ENCODE measurements around the gene CUX1. TPM values are rescaled to one million over a fixed set of nuclear protein-coding genes. Genes with fewer than 3 reads are reported as not detected.
"Not testable (repeated sequence)": the region's sequence is repeated elsewhere in the genome, so short reads cannot be mapped to it uniquely, and the experiment has no call there.

The CUX1 gene
- total RNA-seq, 2 experiments from 2014 or later, result 21.1 to 22.4 TPM

DNA sequence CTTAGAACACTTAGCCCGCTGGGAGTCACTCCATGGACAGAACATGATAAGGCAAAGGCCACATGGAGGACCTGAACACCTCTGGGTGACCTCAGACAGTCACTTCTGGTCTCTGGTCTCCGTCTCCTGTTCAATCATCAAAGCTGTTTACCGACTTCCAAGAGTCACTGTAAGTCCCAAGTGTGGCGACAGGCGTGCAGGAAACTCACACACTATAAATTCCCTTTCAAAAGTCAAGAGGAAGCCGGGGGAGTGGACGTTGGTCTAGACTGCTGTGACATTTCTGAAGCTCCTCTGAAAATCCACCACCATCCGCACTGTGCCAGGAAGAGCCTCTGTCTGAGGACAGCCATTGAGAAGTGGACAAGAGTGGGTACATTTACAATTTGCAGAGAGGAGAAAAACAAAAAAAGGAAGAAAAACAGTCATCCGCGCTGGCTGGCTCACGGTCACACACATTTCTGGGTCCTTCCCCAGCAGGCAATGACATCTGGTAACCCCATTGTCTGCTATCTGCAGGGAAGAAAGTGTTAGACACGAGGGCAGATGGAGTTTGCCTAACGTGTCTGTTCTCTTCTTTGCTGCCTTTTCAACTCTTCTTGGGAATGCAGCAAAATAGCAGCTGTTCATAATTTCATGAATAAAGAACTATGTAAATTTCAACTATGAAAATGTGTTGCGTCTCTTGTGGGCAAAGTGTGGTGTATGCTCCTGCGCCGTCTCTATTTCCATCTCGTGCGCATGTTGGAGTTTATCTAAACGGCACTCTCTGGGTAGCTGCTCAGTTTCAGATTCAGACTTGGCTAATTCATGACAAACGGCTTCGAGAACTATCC, 32.9 kb upstream of the CUX1 start:
- ChIA-PET POLR2A (no interaction called here), CTCF (no interaction called here)
- Mint-ChIP-seq H3K4me1 (no peaks in the 10 kb centered on the region), H3K27ac (no peak overlapping the region), H3K36me3 (ENCODE audit: low read depth) (no peaks in the 10 kb centered on the region), H3K4me3 (no peak overlapping the region), H3K27me3 (peaks cover 9% of the 10 kb centered on the region), H3K9me3 (no peaks in the 10 kb centered on the region)
- DNase-seq, result no peak

DNA sequence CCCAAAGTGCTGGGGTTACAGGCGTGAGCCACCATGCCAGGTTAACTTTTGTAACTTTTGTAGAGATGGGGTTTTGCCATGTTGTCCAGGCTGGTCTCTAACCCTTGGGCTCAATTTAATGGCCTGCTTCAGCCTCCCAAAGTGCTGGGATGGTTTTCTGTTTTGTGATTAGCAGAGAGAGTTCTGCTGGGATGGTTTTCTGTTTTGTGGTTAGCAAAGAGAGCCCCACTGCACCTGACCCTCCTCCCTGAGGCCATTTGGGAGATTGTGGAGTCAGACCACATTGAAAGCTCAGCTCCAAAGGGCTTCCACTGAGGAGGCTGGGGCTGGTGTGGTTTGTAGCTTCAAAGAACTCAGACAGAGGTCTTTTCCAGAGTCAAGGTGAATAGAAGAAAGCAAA, 29.6 kb upstream of the CUX1 start:
- CTCF ChIA-PET, result no interaction called here
- Mint-ChIP-seq H3K9me3 (no peaks in the 10 kb centered on the region), H3K27me3 (peaks cover 9% of the 10 kb centered on the region), H3K4me3 (no peak overlapping the region), H3K36me3 (ENCODE audit: low read depth) (no peaks in the 10 kb centered on the region), H3K4me1 (no peaks in the 10 kb centered on the region), H3K27ac (no peak overlapping the region)
- POLR2A ChIA-PET, result no interaction called here
- no peak for DNase-seq

DNA sequence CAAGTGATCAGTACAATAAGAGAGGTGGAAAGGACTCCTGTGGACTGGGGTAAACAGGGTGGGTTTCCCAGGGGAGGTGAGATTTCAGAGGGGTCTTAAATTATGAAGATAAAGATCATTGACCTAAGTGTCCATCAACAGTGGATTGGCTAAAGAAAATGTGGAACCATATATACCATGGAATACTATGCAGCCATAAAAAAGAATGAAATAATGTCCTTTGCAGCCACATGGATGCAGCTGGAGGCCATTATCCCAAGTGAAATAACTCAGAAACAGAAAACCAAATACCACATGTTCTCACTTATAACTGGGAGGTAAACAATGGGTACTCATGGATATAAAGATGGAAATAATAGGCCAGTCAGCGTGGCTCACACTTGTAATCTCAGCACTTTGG, 28.9 kb upstream of the CUX1 start:
- Mint-ChIP-seq H3K27ac (no peak overlapping the region), H3K9me3 (no peaks in the 10 kb centered on the region), H3K4me1 (no peaks in the 10 kb centered on the region), H3K36me3 (ENCODE audit: low read depth) (no peaks in the 10 kb centered on the region), H3K27me3 (peaks cover 9% of the 10 kb centered on the region), H3K4me3 (no peak overlapping the region)
- no peak for DNase-seq
- ChIA-PET CTCF (no interaction called here), POLR2A (no interaction called here)

DNA sequence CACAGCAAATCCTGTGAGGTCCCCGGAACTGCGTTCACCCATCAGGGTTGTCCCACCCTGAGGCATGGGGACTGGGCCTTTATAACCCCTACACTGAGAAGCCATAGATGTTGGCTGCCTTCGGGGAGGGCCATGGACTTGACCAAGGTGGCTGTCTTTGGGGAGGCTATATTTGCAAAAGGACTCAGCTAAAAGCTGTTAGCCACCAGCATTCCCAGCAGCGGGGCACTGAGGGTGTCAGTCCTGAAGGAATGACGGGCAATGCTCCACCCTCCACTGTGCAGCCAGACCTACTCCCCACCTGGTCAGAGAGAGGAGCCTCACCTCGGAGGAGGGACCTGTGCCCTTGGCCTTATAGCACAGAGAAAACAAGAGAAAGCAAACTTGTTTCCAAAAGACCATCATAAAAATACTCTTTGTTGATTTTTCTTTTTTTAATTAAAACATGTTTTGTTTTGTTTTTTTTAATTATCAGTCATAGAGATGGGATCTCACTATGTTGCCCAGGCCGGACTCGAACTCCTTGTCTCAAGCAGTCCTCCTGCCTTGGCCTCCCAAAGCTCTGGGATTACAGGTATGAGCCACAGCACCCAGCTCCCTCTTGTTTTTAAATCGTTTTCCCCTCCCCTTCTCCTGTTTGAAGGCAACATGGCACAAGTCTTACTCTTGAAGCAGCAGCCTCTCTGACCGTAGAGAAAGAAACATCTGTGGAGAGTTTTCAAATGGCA, 26.7 kb upstream of the CUX1 start:
- no peaks in the 10 kb centered on the region for H3K36me3 Mint-ChIP-seq (ENCODE audit: low read depth)
- no peak overlapping the region for H3K27ac Mint-ChIP-seq
- no peaks in the 10 kb centered on the region for H3K4me1 Mint-ChIP-seq
- DNase-seq, result no peak
- ChIA-PET CTCF (no interaction called here), POLR2A (no interaction called here)
- H3K4me3 Mint-ChIP-seq, result no peak overlapping the region
- H3K9me3 Mint-ChIP-seq, result no peaks in the 10 kb centered on the region
- peaks cover 3% of the 10 kb centered on the region for H3K27me3 Mint-ChIP-seq

DNA sequence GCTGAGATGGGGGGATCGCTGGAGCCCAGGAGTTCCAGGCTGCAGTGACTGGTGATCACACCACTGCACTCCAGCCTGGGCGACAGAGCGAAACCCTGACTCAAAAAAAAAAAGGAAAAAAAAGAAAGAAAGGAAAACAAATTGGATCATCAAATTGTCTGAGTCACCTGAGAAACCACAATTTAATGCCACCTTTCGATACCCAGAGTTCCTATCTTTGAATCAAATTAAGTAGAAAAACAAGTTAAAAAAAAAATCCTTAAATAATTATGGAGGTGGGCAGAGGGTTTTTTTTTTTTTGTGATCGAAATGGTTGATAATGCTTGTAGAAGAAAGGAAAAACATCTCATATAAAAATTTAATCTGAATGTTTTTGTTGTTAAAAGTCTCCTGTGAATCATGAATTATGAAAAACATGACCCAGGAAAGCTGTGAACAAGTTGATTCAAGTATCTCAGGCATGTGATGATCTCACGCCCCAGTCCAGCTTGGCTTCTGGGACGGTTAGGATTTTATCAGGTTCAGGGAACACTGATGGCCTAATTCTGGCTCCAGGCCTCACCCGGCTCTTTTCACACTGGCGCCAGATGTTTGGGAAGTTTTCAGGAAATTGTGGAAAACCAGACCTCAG, 25.3 kb upstream of the CUX1 start:
- ChIA-PET CTCF (interaction anchor here (0.7 kb wide), 1 partner anchor 243 kb away, joined by 3 read pairs; no protein-coding TSS in a partner anchor), POLR2A (no interaction called here)
- Mint-ChIP-seq H3K9me3 (no peaks in the 10 kb centered on the region), H3K4me1 (no peaks in the 10 kb centered on the region), H3K27me3 (no peaks in the 10 kb centered on the region), H3K27ac (no peak overlapping the region), H3K4me3 (no peak overlapping the region), H3K36me3 (ENCODE audit: low read depth) (no peaks in the 10 kb centered on the region)
- no peak for DNase-seq

DNA sequence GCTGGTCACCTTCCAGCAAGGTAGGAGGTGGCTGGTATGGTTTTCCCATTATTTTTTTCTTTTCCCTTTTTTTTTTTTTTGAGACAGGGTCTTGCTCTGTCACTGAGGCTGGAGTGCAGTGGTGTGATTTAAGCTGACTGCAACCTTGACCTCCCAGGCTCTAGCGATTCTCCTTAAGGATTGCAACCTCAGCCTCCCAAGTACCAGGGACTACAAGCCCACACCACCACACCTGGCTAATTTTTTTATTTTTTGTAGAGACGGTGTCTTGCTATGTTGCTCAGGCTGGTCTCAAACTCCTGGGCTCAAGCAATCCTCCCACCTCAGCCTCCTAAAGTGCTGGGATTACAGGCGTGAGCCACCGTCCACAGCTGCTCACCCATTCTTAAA, 24.7 kb upstream of the CUX1 start:
- H3K36me3 Mint-ChIP-seq (ENCODE audit: low read depth); DNase-seq; H3K9me3 Mint-ChIP-seq; POLR2A ChIA-PET; H3K27ac Mint-ChIP-seq; H3K4me3 Mint-ChIP-seq; H3K27me3 Mint-ChIP-seq; H3K4me1 Mint-ChIP-seq: not testable (repeated sequence)
- CTCF ChIA-PET, result interaction anchor here (0.7 kb wide), 1 partner anchor 244 kb away, joined by 3 read pairs; no protein-coding TSS in a partner anchor

DNA sequence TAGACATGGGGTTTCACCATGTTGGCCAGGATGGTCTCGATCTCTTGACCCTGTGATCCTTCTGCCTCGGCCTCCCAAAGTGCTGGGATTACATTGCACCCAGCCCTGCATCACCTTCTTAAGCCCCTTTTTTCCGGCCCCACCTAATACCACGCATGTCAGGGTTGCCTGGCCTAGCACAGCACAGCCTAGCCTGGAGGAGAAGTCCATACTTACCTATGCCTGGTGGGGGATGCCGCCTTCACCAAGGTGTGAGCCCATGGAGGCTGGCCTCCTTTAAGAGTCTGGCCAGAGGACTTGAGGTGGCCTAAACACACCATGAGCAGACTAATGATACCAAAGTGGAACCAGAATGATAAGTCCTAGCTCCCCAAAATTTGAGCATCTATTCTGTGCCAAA, 22.0 kb upstream of the CUX1 start:
- no peak for DNase-seq
- Mint-ChIP-seq H3K4me1 (no peaks in the 10 kb centered on the region), H3K27ac (no peak overlapping the region), H3K27me3 (peaks cover 1% of the 10 kb centered on the region), H3K9me3 (no peaks in the 10 kb centered on the region), H3K4me3 (no peak overlapping the region), H3K36me3 (ENCODE audit: low read depth) (no peaks in the 10 kb centered on the region)
- CTCF ChIA-PET, result no interaction called here
- POLR2A ChIA-PET, result no interaction called here

DNA sequence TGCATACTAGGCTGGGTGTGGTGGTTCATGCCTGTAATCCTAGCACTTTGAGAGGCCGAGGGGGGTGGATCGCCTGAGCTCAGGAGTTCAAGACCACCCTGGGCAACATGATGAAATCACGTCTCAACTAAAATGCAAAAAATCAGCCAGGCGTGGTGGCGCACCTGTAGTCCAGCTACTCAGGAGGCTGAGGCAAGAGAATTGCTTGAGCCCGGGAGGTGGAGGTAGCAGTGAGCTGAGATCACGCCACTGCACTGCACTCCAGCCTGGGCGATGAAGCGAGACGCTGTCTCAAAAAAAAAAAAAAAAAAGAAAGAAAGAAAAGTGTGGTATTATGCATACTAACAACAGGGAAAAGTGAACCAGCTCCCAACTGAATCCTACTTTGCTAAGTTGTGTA, 19.3 kb upstream of the CUX1 start:
- H3K27ac Mint-ChIP-seq; DNase-seq; H3K27me3 Mint-ChIP-seq; H3K9me3 Mint-ChIP-seq; CTCF ChIA-PET; H3K4me3 Mint-ChIP-seq; POLR2A ChIA-PET; H3K36me3 Mint-ChIP-seq (ENCODE audit: low read depth); H3K4me1 Mint-ChIP-seq: not testable (repeated sequence)

DNA sequence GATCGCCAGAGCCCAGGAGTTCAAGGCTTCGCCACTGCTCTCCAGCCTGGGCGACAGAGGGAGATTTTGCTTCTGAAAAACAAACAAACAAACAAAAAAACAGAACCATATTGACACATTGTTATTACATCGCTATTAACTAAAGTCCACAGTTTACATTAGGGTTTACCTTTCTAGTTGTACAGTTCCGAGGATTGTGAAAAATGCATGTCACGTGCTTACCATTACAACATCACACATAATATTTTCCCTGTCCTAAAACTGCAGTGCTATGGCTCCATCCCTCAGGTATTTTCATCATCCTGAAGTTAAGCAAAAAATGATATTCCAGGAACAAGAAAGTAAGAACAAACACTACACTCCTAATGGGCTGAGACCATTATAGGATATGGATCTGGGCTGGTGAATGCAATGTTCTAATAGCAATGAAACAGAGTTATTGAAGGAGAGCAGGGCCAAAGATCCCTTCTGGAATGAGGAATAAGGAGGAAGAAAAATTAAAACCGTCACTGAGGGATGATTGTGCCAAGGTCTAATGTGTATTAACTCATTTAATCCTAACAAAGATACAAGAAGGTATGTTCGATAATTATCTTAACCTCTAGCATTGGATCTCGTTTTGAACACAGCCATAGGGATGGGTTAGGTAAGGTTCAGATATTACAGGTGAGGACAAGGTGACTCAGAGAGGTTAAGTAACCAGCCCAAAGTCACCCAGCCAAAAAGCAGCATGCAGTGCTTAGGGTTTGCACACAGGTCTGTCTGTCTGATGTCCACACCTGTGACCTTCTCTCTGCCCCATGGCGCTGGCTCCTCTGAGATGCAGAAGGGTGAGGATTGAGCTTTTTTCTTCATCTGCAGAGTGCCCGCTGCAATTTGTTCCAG, 14.0 kb upstream of the CUX1 start:
- Mint-ChIP-seq H3K27me3 (peaks cover 25% of the 10 kb centered on the region), H3K9me3 (no peaks in the 10 kb centered on the region), H3K4me1 (peaks cover 2% of the 10 kb centered on the region), H3K36me3 (ENCODE audit: low read depth) (no peaks in the 10 kb centered on the region), H3K4me3 (no peak overlapping the region), H3K27ac (no peak overlapping the region)
- ChIA-PET CTCF (no interaction called here), POLR2A (no interaction called here)
- no peak for DNase-seq

DNA sequence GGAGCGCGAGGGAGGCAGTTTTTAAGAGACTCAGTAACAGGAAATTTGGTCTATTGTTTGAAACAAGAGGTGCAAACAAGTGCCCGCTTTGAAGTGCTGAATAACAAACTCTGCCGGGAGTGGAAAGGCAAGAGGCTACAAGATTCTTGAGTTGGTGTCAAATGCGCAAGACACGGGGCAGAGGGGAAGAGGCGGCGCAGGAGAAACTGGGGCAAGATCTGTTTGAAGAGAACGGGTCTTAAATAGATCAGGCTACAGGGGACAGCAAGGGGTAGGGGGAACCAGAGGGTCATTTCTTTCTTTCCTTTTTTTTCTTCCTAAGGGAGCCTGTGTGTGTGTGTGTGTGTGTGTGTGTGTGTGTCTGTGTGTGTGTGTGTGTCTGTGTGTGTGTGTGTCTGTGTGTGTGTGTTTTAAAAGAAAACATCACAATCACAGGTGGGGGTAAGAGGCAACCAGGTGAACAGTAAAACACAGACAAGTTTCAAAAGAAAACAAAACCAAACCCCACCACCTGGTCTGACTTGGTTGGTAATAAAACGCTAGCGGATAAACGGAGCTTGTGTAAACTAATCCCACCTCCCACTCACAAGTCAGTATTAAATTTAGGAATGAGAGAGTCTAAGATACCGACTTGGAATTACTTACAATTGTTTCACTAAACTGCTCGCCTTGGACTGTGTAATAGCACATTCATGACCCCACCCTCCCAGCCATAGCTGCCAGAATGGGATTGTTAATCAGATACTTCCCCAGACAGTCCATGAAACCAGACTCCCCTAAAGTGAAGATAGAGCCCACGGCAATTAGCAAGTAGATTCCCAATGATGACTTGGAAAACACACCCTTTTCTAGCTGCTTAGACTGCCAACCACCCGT, 13.1 kb upstream of the CUX1 start:
- Mint-ChIP-seq H3K27me3 (peaks cover 25% of the 10 kb centered on the region), H3K36me3 (ENCODE audit: low read depth) (no peaks in the 10 kb centered on the region), H3K27ac (no peak overlapping the region), H3K4me3 (no peak overlapping the region), H3K9me3 (no peaks in the 10 kb centered on the region), H3K4me1 (peaks cover 2% of the 10 kb centered on the region)
- POLR2A ChIA-PET, result interaction anchor here (1.2 kb wide), 1 partner anchor 14 kb away, joined by 3 read pairs; no protein-coding TSS in a partner anchor
- CTCF ChIA-PET, result interaction anchor here (1.5 kb wide), 2 partner anchors 10 to 59 kb away, joined by 4 to 6 read pairs; no protein-coding TSS in a partner anchor
- DNase-seq, result no peak

DNA sequence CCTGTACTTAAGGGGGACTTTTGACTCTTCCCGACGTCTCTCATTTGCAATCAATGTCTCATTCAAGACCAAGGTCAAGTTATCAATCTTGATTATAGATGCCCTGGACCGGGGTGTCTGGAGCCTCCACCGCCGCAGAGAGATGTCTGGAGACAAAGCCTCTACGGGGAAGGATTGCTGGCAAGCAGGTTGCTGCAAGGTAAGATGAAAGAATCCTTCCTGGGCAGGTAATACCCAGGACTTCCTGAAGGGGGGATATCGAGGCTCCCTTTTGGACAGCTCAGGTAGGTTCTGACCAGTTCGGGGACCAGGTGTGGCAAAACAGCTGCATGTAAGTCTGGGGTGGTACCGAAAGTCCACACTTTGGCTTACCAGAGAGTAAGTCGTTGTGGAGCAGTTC, 12.5 kb upstream of the CUX1 start:
- no peaks in the 10 kb centered on the region for H3K36me3 Mint-ChIP-seq (ENCODE audit: low read depth)
- DNase-seq, result no peak
- ChIA-PET CTCF (interaction anchor here (1.5 kb wide), 2 partner anchors 9 to 60 kb away, joined by 4 to 6 read pairs; no protein-coding TSS in a partner anchor), POLR2A (interaction anchor here (1.2 kb wide), 1 partner anchor 13 kb away, joined by 3 read pairs; no protein-coding TSS in a partner anchor)
- H3K27ac Mint-ChIP-seq, result no peak overlapping the region
- H3K27me3 Mint-ChIP-seq, result peaks cover 23% of the 10 kb centered on the region
- H3K4me3 Mint-ChIP-seq, result no peak overlapping the region
- no peaks in the 10 kb centered on the region for H3K9me3 Mint-ChIP-seq
- peaks cover 2% of the 10 kb centered on the region for H3K4me1 Mint-ChIP-seq

DNA sequence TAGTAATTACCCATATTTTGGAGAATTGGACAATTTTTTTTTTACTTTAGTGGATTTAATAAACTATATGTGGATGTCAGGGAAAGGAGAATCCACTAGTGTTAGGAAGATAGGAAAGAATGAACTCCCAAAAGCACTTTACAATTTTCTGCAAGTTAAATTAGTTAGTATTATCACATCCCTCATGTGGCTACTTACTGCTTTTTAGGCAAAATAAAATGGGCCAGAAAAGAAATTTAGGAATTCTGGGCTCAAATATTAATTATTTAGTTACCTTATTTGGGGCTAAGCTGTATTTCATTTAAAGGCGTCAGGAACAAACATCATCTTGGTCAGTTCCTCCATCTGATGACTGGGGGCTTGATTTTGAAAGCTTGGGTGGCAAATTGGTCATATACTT, 4.8 kb upstream of the CUX1 start:
- peaks cover 10% of the 10 kb centered on the region for H3K4me1 Mint-ChIP-seq
- no peaks in the 10 kb centered on the region for H3K36me3 Mint-ChIP-seq (ENCODE audit: low read depth)
- no peak for DNase-seq
- ChIA-PET CTCF (interaction anchor here (1.2 kb wide), 2 partner anchors 29 to 459 kb away, joined by 3 read pairs; no protein-coding TSS in a partner anchor), POLR2A (no interaction called here)
- peaks cover 14% of the 10 kb centered on the region for H3K27me3 Mint-ChIP-seq
- H3K27ac Mint-ChIP-seq, result no peak overlapping the region
- no peaks in the 10 kb centered on the region for H3K9me3 Mint-ChIP-seq
- H3K4me3 Mint-ChIP-seq, result no peak overlapping the region
